Amygdala (tissue), 56 donors: ENCODE data around the gene MAP3K13.
"Not testable (repeated sequence)": the region's sequence is repeated elsewhere in the genome, so short reads cannot be mapped to it uniquely, and the experiment has no call there.

Experiments used
- DNase-seq, 56 donors: peaks; one replicate each; lab custom pipeline; 2025; lab: John Stamatoyannopoulos, UW

The MAP3K13 gene

GRCh38 chr3:185341616-185342458 is 21.1 kb upstream of the MAP3K13 start:
- peak in 6 of 56 donors; percentile 2 to 17 (median 7) for DNase-seq

GRCh38 chr3:185342459-185343174 is 20.3 kb upstream of the MAP3K13 start:
- DNase-seq = no peak

DNA sequence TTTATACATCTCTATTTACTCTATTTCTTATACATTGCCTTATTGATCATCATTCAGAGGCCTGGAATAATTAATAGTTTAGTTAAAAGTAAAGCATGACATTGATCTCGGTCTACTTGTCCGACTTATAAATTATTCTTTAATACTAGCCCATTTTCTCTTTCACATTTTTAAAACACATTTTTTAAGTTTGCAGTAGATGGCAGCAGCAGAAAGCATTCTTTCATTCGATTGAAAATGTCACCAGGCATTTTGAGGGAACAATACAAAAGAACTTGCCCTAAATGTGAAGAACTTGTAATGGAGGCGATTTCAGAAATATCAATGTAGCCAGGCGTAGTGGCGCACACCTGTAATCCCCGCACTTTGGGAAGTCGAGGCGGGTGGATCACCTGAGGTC is 15.5 kb upstream of the MAP3K13 start:
- no peak for DNase-seq

- DNase-seq = no peak
Observed at GRCh38 chr3:185350841-185351240, 12.1 kb upstream of the MAP3K13 start.

DNA sequence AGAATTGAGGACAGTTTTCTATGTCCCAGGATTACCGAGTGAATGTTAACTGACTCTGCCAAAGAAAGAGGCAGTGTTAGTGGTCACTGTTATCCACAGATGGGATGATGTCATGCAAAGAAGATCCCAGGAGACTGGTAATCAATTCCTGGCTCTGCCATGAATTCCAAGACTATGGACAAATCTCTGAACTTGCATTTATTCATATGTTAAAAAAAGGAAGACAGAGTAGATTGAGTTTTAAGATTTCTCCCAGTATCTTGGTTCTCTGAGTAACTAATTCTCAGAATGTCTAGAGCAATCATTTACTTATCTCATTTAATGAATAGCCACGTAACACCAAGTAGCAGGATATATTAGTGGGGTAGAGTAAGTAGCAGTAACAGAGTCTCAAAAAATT is 11.5 kb upstream of the MAP3K13 start:
- no peak for DNase-seq

DNA sequence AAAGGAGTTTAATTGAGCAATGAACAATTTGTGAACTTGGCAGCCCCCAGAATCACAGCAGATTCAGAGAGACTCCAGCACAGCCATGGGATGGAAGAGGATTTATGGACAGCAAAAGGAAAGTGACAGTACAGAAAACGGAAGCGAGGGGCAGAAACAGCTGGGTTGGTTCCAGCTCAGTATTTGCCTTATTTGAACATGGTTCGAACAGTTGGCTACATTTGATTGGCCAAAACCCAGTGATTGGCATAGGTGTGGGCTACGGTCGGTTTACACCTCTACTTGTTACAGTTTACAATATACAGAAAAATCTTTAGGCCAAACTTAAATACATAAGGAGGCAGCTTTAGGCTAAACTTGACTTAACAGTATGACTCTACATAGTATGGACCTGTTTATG is 9.7 kb upstream of the MAP3K13 start:
- no peak for DNase-seq

DNA sequence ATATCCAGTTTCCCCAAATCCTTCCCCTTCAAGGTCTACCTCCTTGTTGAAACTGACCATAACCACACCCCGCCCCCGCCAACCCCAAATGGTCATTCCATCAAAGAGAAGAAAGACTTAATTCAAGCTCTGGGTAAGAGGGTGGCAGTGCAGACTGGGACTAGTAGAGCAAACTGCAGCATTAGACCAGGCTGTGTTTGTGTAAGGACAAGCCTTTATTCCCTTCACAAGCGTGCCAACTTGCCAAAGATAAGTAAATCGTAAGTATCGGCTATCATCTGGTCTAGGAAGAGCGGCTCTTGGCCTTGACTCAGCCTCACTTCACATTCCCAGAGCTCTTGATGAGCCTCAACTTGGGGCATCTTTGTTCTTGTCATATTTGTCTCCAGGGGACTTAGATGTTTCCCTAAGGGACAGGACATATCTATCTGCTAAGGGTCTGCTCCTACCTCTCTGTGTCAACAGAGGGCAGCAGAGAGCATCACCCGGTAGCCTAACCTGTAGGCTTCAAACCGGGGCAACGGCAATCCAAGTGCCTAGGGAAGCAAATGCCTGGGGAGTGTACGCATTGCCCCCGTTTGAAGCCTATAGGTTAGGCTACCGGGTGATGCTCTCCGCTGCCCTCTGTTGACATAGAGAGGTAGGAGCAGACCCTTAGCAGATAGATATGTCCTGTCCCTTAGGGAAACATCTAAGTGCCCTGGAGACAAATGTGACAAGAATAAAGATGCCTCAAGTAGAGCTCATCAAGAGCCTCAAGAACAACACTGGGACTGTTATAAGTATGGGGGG is 8.9 kb upstream of the MAP3K13 start:
- peak in 38 of 56 donors; percentile 2 to 73 (median 24) for DNase-seq

DNA sequence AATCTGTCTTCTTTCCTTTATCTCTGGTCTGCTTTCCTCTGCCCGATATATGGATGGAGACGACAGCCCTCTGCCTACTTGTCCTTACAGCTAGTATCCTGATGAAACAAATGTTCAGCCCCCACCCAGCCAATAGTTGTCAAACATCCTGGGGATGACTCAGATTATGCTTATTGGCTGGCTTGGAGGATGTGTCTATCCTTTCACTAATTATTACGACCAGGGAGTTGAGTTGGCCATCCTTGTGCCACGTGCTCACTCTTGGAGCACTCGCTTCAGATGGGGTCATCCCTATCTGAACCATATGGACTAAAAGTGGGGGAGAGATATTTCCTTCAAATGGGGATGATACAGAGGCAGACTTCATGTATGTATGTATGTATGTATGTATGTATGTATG is 6.4 kb upstream of the MAP3K13 start:
- no peak for DNase-seq

DNA sequence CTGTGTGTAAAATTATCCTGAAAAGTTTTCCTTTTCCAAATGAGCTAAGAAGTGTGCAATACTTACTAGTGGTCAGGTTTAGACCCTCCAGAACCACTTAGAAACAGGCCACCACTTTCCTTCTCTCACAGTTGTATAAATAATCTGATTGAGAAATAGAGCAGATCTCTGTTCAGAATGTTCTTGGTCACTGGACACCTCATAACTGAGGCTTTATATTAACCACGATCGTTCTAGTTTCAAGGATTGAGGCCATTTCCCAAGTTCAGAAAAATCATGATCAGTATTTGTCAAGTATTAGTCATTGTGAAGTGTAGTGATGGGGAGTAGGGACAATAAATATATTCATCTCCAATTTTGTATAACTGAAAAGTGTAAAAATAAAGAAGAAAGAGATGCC is 1.0 kb upstream of the MAP3K13 start:
- DNase-seq = no peak

- DNase-seq = peak in 9 of 56 donors; percentile 6 to 49 (median 17)
Observed at GRCh38 chr3:185363662-185364203, 797 bp downstream of the MAP3K13 start.

DNA sequence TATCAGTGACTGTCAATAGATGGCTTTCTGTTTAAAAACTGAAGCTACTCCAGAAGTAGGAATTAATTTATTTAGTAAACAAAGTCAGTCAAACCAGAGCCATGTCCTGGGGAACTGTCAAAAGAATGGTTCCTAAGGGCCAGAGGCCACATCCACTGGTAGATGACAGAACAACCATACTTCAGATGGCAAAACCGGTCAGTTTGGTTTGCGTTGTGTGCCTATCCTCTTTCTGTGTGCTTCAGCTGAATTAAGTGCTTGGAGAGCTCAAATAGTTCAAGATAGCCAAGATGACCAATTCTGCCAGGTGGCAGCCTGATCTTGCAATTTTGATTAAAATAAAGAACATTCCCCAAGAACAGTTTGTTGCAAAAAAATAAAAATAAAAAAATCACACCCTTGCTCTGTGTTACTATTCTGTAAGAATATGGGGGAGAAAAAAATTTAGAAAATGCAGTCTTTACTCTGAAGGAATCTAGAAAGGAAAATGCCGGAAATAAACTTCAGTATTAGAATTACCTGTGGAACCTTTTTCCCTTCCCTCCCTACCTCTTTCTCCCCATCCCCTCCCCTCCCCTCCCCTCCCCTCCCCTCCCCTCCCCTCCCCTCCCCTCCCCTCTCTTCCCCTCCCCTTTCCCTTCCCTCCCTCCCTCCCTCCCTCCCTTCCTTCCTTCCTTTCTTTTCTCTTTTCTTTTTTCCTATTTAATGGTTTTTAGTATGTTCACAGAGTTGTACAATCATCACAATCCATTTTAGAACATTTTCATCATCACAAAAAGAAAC is 2.5 kb downstream of the MAP3K13 start:
- DNase-seq = peak in 1 of 56 donors; percentile 2

- DNase-seq = no peak
Observed at GRCh38 chr3:185366074-185366335, 3.1 kb downstream of the MAP3K13 start.

GRCh38 chr3:185366913-185367312 is 4.0 kb downstream of the MAP3K13 start:
- DNase-seq = no peak

GRCh38 chr3:185370349-185370748 is 7.4 kb downstream of the MAP3K13 start:
- DNase-seq = not testable (repeated sequence)

DNA sequence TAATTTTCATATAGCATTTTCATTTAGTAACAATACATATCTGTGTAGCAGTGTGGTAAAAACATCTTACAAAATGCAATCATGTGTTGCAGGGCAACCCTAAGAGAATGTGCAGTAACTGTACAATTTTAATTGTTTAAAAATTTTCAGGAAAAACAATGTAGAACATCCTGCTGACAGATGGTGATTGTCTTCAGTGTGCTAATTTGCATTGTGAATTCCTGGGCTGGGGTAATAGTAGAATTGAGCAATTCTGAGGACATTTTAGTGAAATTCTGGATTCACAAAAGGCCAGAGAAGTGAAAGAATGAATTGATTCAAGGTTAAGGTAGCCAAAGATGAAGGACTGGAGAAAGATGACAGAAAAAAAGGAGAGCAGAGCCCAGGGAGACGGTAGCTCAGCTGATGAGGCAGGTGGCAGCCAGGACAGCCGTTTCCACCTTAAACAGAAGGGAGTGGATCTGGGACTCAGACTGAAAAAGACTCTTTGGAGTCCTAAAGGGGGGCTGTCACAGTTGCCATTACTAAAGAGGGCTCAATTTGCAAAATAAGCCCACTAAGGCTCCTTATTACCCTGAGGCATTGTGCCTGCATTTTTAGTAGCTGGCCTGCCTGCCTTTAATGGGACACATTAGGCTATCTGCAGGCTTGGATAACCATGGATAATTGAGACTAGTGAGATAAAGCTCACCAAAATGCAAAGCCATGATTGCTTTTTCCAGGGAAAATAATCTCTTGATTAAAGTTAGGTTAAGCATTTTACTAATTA is 8.6 kb downstream of the MAP3K13 start:
- DNase-seq = no peak

DNA sequence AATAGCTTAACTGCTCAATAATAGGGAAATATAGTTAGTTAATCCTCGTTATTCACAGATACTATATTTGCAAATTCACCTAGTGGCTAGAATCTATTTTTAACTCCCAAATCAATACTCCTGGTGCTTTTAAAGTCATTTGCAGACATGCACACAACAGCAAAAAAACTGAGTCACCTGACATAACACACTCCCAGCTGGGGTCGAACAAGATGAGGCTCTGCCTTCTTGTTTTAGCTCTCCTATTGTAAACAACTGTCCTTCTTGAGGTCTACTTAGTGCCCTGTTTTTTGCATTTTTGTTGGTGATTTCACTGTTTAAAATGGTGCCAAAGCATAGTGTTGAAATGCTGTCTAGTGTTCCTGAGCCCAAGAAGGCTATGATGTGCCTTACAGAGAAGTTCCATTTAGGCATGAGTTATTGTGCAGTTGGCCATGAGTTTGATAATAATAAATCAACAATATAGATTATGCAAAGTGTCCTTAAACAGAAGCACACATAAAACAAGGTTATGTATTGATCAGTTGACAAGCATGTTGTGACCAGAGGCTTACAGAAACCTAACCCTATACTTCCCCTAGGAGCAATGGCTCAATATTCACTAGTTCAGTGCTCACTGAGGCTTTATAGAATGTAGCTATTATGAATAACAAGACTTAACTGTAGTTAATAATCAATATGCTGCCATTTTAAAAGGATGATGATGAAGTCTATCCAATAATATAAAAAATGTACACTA is 18.6 kb downstream of the MAP3K13 start:
- no peak for DNase-seq

GRCh38 chr3:185382154-185382553 is 19.2 kb downstream of the MAP3K13 start:
- DNase-seq = no peak

- not testable (repeated sequence) for DNase-seq
Observed at GRCh38 chr3:185386515-185386914, 23.6 kb downstream of the MAP3K13 start.

GRCh38 chr3:185387646-185388045 is 24.7 kb downstream of the MAP3K13 start:
- DNase-seq = no peak
